NK-92 treated with Interleukin-12 subunit alpha and Interleukin-12 subunit beta, amount 100 ng/mL, for 24 hours (cell line): ENCODE data around the gene JADE1.

ENCODE experiments used
- DNase-seq: peaks from one replicate; lab custom pipeline; 2025; lab: John Stamatoyannopoulos, UW

Gene JADE1

GRCh38 chr4:128810871-128811570, 1.5 kb downstream of the JADE1 start:
- DNase-seq, result peak; percentile 75

DNA sequence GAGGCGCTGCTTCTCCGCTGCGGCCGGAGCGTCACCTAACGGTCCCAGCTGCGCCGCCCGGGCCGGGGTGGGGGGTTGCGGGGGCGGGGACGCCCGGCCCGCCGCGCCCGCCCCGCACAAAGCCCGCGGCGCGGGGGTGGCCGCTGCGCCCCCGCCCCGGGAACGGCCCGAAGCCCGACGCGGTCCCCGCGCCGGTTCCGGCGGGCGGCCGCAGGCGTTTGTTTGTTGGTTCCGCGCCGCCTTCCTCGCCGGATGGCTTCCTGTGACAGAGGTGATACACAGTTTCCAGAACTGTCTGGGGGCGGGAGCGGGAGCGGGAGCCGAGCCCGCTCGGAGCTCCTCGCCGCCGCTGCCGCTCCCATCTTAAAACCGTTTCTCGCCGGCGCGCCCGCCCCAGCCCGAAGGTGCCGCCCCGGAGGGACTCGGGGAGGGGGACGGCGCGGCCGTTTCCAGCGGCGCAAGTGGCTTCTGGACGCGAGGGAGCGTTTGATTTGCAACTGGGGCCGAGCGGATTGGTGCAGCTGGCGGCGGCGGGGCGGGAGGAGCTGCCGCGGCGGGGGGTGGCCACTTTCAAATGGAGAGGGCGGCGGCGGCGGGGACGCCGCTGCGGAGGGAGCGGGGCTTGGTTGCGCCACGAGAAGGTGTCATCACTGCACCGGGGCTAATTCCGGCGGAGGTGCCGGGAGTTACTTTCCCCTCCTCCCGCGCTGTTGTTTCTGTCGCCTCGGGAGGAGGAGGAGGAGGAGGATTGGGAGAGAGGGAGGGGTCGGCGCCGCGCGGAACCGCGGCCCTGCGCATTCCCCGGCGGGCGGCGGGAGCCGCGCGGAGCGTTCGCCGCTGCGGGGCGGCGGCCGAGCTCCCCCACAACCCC, 2.3 kb downstream of the JADE1 start:
- DNase-seq, result peak; percentile 89

- peak; percentile 67 for DNase-seq
These were observed 3.1 kb downstream of the JADE1 start for GRCh38 chr4:128812442-128813235.

GRCh38 chr4:128813965-128814364, 4.5 kb downstream of the JADE1 start:
- no peak for DNase-seq

DNA sequence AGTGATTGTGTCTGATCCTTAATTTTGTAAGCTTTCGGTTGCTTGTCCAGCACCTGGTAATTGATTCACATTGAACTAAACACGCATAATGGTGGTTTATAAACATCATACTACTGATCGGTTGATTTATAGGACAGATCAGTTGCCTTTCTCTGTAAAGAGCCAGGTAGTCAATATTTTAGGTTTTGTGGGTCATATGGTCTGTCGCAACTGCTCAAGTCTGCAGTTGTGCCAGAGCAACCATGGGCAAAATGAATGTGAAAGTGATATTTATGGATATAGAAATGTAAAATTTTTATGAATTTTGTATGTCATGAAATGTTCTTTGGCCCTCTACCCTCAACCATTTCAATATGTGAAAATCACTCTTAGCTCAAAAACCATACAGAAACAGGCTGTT, 8.9 kb downstream of the JADE1 start:
- no peak for DNase-seq

DNA sequence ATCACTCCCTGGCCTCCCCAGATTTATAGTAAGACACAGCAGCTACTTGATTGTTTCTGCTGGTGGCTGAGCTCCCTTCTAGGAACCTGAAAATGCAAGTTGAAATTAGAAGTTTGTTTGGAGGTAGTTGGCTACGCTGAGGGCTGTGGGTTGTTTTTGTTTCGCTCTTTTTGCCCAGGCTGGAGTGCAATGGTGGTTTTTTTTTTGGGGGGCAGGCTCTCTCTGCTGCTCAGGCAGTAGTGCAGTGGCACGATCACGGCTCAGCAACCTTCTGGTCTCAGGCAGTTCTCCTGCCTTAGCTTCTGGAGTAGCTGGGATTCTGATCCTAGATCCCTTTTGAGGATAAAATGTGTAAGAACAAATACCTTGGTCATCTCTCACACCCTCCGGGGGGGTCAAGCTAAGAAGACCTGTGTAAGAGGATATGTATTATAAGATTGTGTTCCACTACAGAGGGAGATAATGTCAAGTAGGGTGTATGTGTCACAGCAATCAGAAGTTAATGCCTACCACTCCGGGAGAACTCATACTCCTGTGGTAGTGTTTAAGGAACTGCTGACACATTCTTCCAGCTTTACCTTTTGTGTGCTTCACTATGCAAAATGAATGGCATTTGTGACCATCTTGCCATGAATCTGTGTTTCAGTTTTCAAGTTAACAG, 9.7 kb downstream of the JADE1 start:
- DNase-seq, result no peak

GRCh38 chr4:128820671-128821070, 11.2 kb downstream of the JADE1 start:
- no peak for DNase-seq

DNA sequence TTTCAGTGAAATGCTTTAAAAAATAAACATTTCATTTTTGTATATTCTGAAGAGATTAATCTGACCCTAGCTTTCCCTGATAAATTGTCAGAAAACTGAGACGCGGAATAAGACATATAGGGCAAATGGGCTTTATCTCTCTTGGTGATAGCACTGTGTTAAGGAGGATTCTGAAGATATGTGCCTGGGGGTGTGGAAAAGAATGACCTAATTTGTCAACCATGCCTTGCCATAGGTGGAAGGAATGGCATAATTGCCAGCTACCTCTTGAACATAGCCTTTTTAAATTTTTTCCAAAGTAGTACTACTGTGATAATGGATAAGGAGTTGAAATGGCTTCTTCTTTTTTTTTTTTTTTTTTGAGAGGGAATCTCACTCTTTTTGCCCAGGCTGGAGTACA, 11.7 kb downstream of the JADE1 start:
- DNase-seq, result no peak

GRCh38 chr4:128823025-128823661, 13.6 kb downstream of the JADE1 start:
- no peak for DNase-seq

DNA sequence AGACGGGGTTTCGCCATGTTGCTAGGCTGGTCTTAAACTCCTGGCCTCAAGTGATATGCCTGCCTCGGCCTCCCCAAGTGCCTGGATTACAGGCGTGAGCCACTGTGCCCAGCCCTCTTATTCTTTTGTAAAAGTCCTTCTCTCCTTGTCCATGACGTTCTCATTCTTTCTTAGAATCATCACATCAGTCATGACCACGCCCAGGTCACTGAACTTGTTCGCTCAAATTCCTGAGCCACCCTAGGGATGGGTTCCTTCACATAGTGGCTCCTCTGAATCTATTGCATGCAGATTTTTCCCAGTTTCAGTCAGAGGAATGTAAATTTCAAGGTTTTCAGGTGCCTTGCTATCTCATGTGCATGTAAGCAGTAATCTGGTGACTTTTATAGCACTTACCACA, 15.7 kb downstream of the JADE1 start:
- DNase-seq, result no peak

DNA sequence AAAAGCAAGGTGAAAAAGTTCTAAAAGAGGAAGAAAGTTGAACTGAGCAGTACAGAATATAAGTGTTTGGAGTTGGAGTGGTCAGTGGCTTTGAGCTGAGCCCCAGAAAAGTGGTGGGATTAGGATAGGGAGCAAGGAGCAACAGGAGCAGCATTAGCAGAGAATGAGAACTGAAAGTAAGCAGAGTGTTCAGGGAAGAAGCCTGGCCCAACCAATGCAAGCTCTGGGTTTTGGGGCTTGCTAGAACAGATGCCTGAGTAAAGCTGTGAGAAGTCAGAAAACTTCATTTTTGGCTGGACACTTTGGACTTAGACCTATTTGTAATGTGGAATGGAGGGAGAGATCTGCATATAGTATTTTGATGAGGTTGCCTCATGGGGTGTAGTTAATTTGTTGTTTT, 17.8 kb downstream of the JADE1 start:
- DNase-seq, result no peak

DNA sequence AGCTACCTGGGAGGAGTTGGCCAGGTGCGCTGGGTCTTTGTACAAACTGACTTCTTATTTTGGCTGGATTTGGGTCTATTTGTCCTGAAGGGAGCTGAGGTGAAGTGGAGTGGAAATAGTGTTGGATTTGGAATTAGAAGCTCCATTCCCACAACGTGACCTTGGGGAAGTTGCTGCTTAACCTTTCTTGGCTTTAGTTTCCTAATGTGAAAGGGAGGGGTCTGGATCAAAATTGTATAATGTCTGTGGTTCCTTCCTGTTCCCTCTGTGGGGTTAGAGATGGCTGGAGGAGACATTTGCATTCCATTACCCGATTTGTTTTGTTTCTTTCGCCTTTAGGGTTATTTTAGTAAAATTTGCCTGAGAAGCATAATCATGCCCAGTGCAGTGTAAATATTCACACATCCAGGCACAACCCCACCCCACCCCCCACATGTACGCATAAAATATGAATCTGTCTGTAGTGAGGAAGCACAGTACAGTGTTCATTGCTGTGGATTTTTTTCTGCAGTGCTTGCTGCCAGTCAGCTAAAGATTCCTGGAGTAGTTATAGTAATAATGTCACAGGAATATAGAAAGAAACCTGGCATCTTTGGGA, 21.5 kb downstream of the JADE1 start:
- DNase-seq, result no peak

DNA sequence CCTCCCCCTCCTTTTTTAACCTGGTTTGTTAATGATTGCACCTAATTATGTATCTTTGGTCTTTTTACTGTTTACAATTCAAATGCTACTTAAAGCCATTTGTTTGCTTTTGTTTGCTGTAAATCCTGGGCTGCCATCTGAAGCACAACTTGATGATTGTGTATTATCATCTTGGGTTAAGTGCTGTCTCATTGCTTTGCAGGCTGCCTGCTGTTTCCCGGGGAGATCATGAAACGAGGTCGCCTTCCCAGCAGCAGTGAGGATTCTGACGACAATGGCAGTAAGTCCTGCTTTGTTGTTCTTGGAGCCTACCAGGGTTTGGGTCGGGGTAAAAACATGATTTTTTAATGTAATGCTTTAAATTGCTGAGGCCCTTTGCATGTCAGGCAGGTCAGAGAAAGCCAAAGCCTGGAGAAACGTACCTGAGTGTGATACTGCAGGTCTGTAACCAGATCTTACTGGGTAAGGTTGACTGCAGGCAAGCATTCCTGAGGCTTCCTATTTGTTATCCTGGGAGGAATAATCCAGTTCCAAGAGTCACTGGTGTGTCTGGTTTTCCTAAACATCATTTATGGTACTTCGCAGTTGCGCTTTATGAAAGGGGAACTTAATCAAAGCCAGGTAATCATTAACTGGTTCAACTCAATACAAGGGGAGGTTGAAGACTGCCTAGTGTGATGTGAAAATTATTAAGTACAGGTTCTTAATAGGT, 22.2 kb downstream of the JADE1 start:
- no peak for DNase-seq

- DNase-seq, result no peak
These were observed 22.7 kb downstream of the JADE1 start for GRCh38 chr4:128832243-128832625.

DNA sequence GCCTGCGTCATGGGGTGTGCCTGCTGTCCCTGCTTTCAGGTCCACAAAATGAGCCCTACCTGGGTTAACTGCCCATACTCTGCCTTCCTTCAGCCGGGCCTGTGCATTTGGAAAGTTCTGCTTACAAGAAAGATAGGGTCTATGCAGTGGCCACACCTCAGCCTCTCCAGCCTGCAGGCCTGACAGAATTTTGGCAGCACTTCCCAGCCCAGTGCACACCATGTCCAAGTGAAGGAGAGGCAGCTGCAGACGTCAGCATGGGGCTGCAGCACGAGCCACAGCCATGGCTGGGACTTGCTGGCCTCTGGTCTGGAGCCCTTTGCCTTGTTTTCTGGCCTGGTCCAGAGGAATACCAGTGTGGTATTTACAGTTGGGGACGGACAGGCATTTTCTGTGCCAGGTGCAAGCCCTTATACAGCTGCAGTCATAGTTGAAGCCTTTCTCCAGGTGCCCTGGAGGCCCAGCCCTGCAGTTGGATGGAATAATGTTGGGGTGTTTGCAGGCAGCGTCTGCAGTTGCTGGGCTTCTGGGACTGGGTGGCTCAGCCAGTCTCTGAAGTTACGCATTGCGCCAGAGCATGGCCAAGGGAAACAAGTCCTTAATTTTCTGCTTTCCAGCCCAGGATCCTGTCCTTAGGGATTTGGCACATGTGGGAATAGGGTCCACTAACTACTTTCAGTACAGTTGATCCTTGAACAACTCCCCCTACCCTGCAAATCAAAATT, 26.2 kb downstream of the JADE1 start:
- DNase-seq, result no peak

GRCh38 chr4:128837198-128837597, 27.7 kb downstream of the JADE1 start:
- DNase-seq, result no peak

- no peak for DNase-seq
These were observed 28.2 kb downstream of the JADE1 start for GRCh38 chr4:128837679-128838078.

DNA sequence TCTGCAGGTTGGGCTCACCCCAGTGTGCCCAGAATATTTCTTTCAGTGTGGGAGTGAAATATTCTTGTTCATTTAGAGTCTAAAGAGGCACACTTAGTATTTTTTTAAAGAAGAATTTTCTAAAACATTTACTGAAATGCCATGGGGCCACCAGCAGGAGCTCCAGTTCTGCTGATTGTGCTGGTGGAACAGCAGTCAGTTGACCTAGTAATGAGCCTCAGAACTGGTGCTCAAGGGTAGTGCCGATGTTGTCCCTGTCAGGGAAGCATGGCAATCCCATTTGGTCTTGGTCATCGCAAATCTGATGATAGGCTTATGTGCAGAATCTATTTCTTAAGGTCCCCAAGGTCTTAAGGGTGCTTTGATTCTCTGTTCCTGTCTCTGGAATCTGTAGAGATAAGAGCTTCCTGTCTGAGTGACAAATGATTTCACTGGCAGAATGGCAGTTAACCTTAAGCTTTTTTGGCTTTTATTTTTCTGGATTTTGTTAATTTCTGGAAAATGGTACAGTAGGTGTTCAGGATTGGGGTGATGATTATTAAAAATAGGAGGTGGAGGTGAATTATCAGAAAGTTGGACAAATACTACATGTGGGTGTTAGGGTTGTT, 31.3 kb downstream of the JADE1 start:
- DNase-seq, result no peak

- no peak for DNase-seq
These were observed 31.9 kb downstream of the JADE1 start for GRCh38 chr4:128841402-128841801.
